HG03457 (cell line): ENCODE data around the gene NOM1.

Experiments
- ATAC-seq: cut with Tn5 transposase; IDR thresholded peaks from one replicate; pipeline ENCODE4 v1.9.1; 2021; ENCODE audit warnings: moderate number of reproducible peaks; ENCODE audit not compliant: unreplicated experiment

The NOM1 gene

DNA sequence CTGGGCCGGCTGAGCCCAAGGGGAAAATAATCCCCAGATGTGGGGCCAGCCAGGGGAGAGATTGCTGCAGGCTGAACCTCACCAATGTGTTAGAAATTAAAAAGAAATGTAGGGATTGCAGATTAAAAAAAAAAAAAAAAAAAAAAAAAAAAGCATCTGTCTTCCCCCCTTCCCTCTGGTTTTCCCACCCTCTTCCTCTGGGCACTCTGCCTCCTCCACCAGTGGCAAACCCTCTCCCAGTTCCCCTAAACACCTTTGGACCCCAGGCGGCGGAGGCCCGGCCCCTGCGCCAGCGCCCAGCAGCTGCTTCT lies 53.9 kb downstream of the NOM1 start:
- no peak for ATAC-seq

DNA sequence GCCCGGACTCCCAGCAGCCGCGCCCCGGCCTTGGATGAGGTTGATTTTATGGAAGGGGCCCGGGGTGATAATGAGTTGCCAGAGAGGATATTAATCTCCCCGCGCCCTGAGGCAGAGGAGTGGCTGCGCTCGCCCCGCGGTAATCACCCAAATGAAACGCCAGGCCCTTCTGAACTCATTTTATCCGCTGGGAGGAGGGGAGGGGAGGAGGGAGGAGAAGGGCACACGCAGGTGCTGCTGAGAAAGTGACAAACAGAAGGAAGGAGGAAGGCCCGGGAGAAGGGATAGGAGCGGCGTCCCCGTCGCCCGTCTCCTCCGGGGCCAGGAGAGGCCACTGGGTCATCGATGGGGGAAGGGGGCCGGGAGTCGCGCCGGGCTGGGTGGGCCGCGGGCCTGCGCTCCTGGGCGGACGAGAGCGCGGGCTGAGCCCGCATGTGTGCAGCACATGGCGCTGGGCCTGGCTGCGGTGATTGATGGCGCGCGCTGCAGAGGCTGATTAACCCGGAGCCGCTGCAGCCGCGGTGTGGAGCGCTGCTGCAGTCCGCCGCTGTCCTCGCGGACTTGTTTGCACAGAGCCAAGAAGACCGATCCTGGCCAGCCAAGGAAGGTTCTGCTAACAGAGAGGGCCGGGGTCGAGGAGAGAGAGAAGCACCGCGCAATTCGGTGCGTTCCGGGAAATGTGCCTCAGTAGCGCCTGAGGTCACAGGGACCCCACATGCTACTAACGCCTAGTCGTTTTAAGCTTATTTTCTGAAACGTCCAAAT lies 54.4 kb downstream of the NOM1 start:
- no peak for ATAC-seq

DNA sequence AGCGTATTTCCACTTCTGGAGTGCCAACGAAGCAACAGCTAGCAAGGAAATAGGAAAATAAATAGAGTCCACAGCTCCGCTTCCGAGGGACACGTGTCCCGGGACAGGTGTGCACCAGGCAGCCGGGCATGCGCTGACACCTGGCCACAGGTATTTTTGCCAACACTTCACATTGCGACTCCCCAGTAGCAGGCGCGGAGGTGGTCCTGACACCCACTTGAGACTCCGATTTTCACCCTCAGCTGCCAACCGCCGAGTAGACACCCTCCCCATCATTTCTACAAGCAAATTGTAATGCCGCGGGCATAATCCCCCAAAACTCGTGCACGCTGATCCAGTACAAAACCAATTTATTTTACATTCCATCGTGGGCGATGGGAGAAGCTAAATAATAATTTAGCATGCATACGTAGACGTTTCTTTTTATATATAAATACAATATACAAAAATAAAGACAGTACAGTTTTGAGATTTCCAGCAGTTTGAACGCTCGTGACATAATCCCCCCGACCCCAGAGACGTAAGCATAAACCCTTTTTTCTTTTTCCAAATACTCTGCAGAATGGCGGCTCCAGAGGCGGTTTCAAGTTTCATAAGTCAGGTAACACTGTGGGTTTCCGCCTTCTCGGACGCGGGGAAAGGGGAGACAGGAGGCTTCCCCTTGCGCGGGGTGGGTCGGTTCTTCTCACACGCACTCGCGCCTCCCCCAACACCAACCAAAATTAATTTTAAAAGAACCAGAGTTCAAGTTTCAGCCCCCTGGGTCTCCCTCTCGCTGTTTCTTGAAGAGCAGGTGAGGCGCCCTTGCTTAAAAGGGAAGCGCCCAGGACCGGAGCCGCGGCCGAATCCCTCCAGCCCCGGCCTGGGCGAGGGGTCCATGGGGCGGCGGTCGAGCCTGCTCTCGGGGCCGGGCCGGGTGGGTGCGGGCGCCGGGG lies 55.3 kb downstream of the NOM1 start:
- no peak for ATAC-seq

DNA sequence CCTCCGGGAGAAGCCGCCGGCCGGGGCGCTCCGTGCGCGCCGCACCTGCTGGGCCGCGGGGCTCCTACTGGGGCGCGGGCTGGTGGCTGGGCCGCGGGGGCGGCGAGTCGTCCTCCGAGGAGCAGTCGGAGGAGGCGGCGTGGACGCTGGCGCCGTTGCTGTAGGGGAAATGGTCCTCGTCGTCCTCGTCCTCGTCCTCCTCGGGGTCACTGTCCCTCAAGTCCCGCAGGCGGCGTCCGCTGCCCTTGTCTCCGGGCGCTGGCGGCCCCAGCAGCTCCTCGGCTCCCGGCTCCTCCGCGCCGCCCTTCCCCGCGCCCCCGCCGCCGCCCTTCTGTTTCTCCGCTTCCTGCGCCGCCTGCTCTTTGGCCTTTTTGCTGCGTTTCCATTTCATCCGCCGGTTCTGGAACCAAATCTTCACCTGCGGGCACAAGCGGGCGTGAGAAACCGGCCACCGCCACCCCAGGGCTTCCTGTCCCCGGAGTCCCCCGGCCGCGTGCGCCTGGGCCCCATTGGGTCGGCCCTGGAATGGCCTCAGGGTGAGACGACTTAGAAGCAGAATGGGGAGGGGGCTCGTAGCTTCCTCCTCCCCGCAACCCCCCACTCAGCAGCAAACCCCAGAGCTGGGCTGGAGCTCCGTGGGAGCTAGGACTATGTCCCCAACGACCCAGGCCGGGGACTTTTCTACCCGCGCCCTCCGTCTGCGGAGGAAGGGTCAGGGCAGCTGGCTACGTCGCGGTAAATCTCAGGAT lies 56.1 kb downstream of the NOM1 start:
- no peak for ATAC-seq

DNA sequence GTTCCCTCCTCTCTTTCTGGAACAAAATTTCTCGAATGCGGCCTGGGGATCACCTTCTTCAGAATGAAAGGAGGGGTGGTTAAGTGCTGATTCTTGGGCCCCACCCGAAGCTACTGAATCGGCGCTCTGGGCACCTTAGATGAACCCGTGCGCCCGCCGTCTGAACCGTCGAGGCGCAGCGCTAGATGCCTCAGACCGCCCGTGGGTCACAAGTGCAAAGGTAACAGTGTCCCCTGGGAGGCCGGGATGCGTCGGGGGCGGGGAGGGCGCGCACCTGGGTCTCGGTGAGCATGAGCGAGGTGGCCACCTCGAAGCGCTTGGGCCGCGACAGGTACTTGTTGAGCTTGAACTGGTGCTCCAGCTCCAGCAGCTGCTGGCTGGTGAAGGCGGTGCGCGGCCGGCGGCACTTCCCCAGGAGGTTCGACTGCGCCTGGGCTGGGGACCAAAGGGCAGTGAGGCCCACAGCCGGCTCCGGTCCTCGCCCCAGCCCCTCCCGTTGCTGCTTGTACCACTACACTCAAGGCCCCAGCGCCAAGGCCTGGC lies 56.8 kb downstream of the NOM1 start:
- no peak for ATAC-seq

DNA sequence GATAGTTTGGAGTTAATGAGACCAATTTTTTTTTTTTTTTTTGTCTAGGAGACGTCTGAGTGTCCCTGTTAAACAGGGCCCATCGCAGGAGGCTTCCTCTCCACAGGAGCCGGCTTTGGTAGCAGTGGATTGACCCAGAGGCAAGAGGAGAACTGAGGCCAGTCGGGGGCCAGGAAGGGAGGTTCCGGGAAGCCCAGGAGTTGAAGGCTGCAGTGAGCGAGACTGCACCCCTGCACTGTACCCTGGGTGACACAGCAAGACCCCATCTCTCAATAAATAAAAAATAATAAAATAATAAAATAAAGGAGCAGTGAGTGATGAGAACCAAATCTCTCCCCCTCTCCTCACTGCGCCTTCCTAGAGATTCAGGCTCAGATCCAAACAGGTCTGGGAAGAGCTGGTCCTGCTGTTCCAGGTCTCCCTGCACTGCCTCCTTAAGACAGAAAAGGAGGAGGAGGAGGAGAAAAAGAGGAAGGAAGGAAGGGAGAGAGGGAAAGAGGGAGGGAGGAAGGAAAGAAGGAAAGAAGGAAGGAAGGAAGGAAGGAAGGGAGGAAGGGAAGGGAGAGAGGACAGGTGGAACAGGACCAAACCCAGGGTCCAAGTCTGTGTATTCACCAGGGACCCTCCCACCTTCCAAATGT lies 57.4 kb downstream of the NOM1 start:
- ATAC-seq: no peak

DNA sequence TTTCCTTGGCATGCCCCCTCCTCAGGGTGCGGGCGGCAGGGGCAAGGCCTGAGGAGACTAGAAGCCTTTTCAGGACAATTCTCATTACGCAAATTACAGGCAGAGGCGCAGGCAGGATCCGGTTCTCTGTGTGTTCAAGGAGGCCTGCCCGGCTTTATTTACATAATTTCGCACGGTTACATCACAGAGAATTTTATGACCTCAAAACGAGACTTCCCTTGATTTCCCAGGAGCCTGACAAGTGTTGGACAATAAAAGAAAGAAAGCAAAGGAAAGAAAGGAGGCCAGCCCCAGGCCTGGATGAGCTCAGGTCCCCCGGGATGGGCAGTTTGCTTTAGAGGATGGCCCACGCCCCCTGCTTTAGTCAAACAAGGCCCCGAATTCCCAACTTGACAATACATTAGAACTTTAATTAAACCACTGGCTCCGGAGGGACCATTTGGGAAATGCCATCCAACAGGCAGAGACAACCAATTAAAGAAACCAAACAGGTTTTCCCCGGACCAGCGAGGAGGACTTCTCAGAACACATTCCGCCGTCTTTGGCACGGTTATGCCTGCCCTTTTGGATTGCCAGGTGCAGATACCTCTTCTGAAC lies 58.1 kb downstream of the NOM1 start:
- no peak for ATAC-seq

DNA sequence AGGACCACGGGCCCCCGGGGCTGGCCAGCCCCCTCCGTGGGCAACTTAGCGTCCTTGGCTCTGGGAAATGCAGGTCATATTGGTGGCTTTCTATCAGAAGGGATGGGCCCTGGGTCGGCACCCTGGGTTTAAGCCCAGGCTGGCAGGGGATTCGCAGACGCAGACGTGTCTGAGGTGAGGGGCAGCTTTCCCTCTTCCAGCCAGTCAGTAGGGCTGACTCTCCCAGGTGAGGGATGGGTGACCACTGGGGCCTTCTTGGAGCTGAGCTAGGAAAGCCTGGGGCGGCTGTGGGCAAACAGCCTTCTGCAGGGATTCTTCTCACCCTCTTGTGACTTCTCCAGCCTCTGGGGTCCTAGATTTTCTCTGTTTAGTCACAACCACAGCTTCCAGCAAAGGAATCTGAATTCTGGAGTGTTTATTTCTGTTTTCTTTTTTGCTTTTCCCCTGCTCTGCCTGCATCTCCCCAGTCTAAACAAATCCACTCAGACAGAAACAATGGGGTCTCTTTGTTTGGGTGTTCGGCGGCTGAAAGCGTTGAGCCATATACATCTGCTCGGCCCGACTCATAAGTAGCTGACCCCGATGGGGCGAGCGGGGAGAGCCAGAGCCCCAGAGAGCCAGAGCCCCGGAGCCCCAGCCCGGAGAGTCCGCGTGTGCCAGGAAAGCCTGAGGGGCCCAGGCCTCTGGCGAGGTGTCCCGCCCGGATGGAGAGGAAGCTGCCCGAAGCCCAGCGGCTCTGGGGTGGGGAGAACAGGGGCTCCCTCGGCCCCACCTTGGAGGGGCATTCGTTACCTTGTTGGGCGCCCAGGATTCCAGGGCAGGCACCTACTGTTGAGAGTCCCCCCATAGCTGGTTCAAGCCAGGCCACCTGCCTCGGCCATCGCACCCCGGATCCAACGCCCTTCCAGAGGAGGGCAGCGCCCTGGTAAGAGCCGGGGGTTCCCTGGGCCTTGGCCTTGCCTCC lies 59.0 kb downstream of the NOM1 start:
- no peak for ATAC-seq

DNA sequence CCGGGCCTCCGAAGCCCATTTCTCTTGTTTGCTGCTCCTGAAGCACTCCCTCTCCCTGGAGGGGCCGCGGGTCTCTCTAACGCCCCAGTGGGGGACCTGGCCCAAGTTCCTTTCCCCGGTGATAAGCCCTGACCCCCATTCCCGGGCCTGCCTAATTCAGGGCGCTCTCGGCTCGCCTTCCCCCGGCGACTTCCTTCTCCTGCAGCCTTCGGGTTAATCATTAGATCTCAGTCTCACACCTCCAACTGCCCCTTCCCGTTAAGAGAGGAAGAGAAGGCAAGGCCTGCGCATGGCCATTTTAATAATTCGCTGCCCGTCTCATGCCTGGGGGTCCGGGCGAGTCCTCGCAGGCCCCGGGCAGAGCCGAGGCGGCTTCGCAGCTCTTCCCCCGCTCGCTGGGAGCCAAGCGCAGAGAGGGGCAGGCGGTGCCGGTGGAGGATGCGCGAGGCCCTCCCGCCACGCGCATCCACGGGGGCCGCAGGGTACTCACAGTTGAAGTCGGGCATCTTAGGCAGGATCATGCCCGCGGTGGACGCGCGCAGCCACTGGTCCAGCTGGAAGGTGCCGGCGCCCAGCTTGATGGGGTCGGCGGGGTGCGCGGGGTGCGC lies 59.8 kb downstream of the NOM1 start:
- no peak for ATAC-seq

DNA sequence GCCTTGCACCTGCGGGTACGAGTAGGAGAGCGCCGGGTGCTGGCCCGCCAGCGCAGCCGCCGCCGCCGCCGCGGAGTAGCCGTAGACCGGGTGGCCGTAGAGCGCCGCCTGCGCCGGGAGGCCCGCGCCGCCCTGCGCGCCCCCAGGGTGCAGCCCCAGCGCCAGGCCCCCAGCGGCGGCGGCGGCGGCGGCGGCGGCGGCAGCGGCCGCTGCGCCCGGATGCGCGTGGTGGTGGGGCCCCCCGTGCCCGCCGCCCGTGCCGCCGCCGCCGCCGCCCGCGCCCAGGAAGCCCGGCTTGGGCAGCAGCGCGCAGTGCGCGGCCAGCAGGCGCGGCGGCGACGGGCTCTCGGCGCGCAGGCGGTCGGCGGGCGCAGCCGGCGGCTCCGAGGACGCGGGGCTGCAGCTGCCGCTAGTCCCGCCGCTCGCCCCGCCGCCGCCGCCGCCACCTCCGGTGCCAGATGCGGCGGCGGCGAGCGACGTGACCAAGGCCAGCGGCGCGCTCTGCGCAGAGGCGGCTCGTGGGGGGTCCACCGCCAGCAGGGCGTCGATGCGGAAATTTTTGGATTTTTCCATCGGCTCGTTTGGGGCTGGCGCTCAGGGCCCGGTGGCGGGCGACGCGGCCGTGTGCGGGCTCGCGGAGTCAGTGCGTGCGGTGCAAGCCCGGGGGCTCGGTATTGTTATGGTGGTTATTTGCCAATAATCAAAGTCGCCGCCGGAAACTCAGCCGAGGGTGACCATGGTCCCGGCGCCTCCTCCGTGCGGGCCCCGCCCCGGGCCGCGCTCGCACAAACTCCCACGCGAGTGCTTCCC lies 60.5 kb downstream of the NOM1 start:
- peak; percentile 18 for ATAC-seq

DNA sequence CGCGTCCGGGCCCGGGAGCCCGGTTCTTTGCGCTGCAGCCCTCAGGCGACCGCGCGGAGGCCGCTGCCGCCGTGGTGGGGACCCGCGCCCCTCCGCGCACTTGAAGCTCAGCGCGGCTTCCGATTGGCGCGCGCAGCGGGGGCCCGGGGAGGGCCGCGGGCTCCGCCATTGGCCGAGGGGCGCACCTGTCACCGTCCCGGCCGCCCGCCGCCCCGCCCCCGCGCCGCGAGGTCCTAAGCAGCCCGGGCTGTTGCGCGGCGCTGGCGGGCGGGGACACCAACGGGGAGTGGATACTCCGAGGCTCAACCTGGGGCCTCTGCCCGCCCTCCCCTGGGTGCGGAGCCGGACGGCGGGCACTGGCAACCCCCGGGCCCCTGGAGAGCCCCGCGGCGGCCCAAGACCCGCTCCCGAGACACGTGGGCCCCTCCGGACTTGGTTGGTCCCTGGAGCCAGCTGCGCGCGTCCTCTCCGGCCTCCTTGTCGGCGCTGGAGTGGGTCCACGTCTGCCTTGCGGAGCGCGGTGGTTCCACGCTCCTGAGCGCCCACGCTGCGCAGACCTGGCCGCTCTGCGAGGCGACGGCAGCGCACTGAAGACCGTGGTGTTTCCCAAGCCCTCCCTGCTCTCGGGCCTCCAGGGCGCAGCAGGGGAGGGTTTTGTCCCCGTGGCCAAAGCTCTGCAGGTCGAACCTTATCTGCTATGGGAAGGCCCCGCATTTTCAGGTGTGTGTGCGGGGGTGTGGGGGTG lies 61.2 kb downstream of the NOM1 start, which contains the start of gene MNX1:
Gene MNX1 (minus strand): TSS at position 76 of the 745 bp plus-strand sequence. CDS start 313 bp downstream, outside the sequence.
- peak; percentile 65 for ATAC-seq

DNA sequence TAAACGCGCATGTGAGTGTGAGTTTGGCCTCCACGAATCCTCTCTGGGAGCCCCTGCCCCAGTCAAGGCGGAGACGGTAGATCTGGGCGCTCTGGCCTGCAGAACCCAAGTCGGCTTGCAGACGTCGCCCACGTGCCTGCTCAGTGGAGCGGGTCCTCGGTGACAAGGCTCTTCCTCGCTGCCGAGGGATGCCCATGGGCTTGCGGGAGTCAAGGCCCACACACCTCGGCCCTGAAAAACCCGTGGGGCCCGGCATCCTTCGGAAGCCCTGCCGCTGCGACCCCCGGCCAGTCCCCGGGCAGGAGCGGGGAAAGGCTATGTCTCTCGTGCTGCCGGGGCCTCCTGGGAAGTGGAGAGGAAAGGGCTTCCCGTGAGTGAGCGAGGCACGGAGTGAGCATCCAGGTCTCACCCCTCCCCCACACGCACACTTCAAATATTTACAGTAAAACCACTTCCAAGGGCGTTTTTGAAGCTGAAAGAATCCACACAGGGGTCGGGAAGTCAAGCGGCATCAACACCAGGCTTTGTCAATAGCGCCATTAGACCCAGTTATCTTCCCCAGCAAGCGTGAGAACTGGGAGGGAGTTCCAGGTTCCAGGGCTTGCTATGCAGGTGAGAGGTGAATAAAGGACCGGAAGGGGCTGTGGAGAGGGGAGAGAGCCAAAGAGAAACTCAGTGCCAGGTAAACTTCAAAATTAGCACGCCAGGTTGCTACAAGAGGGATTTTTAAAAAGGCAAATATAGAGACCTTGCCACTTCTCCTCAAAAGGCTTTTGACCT lies 62.0 kb downstream of the NOM1 start:
- no peak for ATAC-seq

DNA sequence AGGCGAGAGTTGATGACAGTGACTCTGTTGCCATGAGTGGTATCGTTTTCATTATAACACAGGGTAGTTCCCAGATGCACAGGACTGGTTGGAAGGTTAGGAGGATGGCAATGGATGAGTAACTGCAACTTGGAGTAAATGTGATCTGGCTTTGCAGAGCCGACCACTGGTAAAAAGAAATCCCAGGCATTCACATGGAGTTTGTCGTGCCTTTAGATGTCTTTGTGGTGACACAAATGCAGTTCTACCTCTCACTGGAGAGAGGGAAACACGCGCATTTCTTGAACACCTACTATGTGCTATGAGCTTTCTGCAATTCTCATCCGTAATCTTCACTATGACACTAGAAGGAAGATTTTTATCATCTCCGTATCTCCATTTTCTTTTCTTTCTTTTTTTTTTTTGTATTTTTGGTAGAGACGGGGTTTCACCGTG lies 62.6 kb downstream of the NOM1 start:
- no peak for ATAC-seq

DNA sequence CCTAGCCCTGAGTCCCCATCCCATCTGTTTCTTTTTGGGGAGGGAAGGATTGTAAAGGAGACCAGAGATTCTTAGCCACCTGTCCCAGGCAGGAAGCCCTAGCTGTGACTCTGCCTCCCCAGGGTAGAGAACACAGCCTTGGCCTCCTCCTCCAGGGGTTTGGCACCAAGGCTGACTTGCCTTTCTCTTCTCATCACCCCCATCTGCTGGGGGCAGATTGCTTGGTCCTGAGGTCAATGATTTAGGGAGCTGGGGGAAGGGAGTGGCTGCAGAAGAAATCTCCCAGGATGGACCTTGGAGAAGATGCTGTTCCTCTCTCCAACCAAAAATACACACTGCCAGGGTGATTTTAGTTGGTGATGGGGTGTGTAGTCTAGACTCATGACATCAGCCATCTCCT lies 63.6 kb downstream of the NOM1 start:
- no peak for ATAC-seq

DNA sequence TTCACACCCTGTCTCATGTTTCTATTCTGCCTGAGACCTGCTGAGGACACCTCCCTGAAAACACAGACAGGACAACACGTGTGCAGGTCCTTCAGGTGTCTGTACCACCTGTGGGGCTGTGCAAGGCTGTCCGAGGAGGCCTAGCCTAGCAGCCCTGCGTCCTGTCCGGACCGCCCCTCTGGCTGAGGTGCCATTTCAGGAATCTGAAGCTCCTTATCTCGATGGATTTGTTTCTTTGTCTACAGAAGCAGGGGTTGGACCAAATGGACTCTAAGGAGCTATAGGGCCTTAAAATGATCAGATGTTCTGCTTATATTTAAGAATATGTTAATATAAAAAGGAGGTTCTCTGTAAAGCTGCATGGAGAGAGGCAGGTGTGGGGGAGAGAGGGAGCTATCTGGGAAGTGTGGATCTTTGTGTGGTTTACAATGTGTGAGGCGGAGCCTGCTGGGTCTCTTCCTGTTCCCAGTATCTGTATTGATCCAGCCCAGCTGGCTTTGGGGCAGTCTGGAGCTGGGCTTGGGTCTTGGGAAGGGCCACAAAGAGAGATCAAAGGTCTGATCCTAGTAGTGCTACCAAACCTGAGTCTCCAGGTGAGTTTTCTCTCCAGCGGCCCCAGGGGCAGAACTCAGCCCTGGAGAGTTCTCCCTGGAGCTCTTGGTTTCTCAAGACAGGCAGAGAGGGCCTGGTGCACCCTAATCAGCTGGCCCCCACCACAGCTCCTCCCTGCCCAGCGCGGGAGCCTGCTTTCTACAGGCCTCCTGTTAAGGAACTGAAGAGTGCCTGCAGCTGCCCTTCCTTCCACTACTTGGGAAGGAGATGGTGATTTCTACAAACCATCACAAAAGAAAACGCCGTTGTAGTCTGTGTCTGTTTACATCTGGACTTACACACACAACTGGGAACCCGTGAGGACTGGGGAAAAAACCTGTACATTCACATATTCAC lies 64.4 kb downstream of the NOM1 start:
- no peak for ATAC-seq
